Skeletal muscle tissue (tissue), 4 donors: ENCODE data around the gene FRMD4B. TPM values are rescaled to one million over a fixed set of nuclear protein-coding genes. Genes with fewer than 3 reads are reported as not detected.

Experiments used
- H3K27ac ChIP-seq: one replicate; pipeline ENCODE4 v1.7.0; 2013; ENCODE audit warnings: mild to moderate bottlenecking, low read depth, low read length, inconsistent platforms
- H3K27me3 ChIP-seq, 3 donors: one replicate each; pipeline ENCODE4 v1.7.0; 2013; ENCODE audit warnings: low read length in 3 of 3; ENCODE audit not compliant: control insufficient read depth in 3 of 3, insufficient read depth in 3 of 3
- H3K36me3 ChIP-seq, 3 donors: one replicate each; pipeline ENCODE4 v1.7.0; 2013; ENCODE audit warnings: low read length in 3 of 3; ENCODE audit not compliant: control insufficient read depth in 3 of 3, insufficient read depth in 3 of 3
- H3K4me1 ChIP-seq, 3 donors: one replicate each; pipeline ENCODE4 v1.7.0; 2013; ENCODE audit warnings: low read length in 3 of 3, mild to moderate bottlenecking in 3 of 3; ENCODE audit not compliant: control insufficient read depth in 3 of 3, insufficient read depth in 3 of 3
- H3K4me3 ChIP-seq, 3 donors: one replicate each; pipeline ENCODE4 v1.7.0; 2013; ENCODE audit warnings: low read length in 3 of 3
- H3K9ac ChIP-seq, 3 donors: one replicate each; pipeline ENCODE4 v1.7.0; 2013; ENCODE audit warnings: low read length in 3 of 3, mild to moderate bottlenecking in 3 of 3, moderate library complexity in 2 of 3, low read depth in 1 of 3
- H3K9me3 ChIP-seq, 3 donors: one replicate each; pipeline ENCODE4 v1.7.0; 2013; ENCODE audit warnings: low read length in 3 of 3; ENCODE audit not compliant: control insufficient read depth in 3 of 3
- total RNA-seq: library from RNA; depleted of rRNA; stranded (reverse); fragments of >200 nt; gene quantifications from one replicate; pipeline ENCODE4 v1.2.3, GENCODE V29; 2014
- donor health status: Osteomylitis.

Gene FRMD4B
- total RNA-seq, 1 donor from 2014 or later = 21.4 TPM

DNA sequence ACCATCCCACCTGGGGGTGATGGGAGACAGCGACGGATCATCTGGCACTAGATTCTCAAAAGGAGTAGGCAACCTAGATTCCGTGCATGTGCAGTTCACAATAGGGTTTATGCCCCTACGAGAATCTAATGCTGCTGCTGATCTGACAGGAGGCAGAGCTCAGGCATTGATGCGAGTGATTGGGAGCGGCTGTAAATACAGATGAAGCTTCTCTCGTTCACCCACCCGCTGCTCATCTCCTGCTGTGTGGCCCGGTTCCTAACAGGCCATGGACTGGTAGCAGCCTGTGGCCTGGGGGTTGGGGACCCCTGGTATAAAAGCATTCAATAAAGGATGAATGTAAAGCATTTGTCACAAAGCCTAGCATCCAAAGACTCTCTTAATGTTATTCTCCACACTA, 126.8 kb downstream of the FRMD4B start:
- Histone ChIP-seq H3K4me1 (no peaks in the 10 kb centered on the region), H3K27me3 (no peaks in the 10 kb centered on the region), H3K9me3 (no peaks in the 10 kb centered on the region), H3K4me3 (no peak overlapping the region), H3K36me3 (no peaks in the 10 kb centered on the region), H3K9ac (no peak overlapping the region), H3K27ac (no peak overlapping the region)

DNA sequence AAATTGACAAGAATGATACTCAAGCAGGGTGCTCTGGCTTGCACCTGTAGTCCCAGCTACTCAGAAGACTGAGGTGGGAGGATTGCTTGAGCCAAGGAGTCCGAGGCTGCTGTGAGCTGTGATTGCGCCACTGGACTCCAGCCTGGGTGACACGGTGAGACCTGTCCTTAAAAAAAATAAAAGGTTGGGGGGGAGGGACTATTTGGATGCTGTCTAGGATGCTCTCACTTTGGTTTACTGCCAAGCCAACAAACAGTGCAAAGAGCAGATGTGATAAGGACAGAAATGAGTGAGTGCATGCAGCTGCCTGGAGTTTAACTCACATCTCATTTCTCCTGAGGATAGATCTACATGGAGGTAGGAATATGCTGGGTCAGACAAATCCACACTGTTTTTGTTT, 130.0 kb downstream of the FRMD4B start:
- Histone ChIP-seq H3K27me3 (no peaks in the 10 kb centered on the region), H3K4me1 (no peaks in the 10 kb centered on the region), H3K4me3 (no peak overlapping the region), H3K36me3 (no peaks in the 10 kb centered on the region), H3K9ac (no peak overlapping the region), H3K27ac (no peak overlapping the region), H3K9me3 (no peaks in the 10 kb centered on the region)

DNA sequence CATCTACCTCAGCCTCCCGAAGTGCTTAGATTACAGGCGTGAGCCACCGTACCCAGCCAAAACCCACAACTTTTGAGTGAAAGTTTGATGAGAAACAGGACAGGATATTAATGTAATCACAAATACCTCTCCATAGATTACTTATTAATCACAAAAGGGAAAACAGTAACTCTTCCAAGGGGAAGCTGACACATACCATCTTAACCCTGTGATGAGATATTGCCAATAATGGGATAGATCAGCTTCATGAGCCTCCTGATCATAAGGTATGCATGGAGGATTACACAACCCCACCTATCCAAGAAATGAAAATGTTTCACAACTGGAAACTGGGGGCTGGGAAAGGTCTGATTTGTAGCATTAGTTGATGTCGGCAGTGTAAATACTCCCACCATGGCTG, 131.5 kb downstream of the FRMD4B start:
- no peaks in the 10 kb centered on the region for H3K4me1 ChIP-seq
- H3K36me3 ChIP-seq = no peaks in the 10 kb centered on the region
- no peaks in the 10 kb centered on the region for H3K9me3 ChIP-seq
- H3K9ac ChIP-seq = no peak overlapping the region
- no peak overlapping the region for H3K27ac ChIP-seq
- no peaks in the 10 kb centered on the region for H3K27me3 ChIP-seq
- no peak overlapping the region for H3K4me3 ChIP-seq

DNA sequence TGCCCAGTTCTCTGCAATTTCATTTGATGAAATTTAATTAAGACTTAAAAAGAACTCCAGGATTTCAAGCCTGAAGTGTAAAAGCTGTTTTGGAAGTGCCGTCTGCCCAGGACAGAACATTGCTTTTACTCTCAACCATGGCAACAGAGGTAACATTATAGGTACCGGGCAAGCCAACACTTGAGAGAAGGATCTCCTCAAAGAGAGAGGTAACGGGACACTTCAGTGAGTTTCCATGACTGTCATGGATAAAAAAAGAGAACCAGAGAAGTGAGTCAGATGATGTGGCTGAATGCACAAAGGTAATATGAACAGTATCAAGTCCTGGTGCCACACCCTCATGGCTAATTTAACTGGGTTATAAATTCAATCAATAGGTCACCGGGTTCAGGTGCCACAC, 133.3 kb downstream of the FRMD4B start:
- no peaks in the 10 kb centered on the region for H3K36me3 ChIP-seq
- H3K27me3 ChIP-seq = no peaks in the 10 kb centered on the region
- H3K9ac ChIP-seq = no peak overlapping the region
- H3K4me1 ChIP-seq = no peaks in the 10 kb centered on the region
- H3K27ac ChIP-seq = no peak overlapping the region
- H3K4me3 ChIP-seq = no peak overlapping the region
- H3K9me3 ChIP-seq = no peaks in the 10 kb centered on the region

DNA sequence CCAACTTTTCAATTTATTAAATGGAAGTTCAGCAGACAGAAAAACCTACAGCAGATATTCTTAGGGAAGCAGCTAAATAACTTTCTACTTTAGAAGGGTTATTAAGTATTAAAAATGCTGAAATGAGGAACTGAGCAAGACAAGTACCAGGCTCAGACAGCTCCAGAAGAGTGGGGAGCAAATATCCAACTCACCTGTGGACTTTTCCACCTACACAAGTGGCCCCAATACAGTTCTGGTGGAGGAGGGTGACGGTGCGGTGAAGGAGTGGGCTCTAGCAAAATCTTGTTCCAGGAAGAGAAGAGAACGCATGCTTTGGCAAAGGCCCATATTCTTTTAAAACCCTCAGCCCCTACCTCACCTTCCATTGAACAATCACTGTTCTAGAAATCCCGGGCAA, 133.7 kb downstream of the FRMD4B start:
- H3K4me1 ChIP-seq = no peaks in the 10 kb centered on the region
- H3K9ac ChIP-seq = no peak overlapping the region
- no peaks in the 10 kb centered on the region for H3K36me3 ChIP-seq
- H3K9me3 ChIP-seq = no peaks in the 10 kb centered on the region
- no peak overlapping the region for H3K4me3 ChIP-seq
- no peaks in the 10 kb centered on the region for H3K27me3 ChIP-seq
- H3K27ac ChIP-seq = no peak overlapping the region

DNA sequence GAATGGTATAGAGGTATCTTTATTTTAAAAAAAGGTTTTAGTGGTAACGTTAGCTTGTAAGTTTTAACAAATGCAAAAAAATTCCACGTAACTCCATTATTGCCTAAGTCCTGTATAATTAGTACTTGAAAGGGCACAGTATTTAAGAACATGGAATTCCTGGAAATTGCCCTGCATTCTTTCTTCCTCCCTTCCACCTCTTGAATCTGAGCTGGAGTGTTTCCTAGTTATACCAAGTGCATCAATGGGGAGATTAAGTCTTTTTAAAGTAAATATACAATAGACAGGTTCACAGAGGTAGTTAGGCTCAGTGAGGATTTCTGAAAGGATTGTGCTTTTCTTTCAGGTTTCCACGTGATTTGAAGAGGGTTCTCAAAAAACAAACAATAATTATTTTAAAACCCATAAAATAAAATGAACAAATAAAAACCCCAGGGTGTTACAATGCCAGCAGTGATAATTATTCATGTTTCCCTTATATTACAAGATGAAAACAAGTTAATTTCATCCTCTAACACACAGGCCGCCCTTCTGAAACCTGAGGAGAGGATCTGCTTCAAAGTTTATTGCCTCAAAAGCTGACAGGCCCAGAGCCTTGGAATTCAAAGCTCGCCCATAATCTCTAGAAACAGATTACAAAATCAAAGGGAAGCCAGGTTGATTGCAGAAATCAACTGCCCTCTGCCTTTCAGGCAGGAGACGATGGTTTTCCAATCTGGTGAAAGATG, 134.6 kb downstream of the FRMD4B start:
- no peaks in the 10 kb centered on the region for H3K27me3 ChIP-seq
- no peaks in the 10 kb centered on the region for H3K36me3 ChIP-seq
- no peak overlapping the region for H3K4me3 ChIP-seq
- no peaks in the 10 kb centered on the region for H3K4me1 ChIP-seq
- no peaks in the 10 kb centered on the region for H3K9me3 ChIP-seq
- H3K9ac ChIP-seq = no peak overlapping the region
- H3K27ac ChIP-seq = no peak overlapping the region

DNA sequence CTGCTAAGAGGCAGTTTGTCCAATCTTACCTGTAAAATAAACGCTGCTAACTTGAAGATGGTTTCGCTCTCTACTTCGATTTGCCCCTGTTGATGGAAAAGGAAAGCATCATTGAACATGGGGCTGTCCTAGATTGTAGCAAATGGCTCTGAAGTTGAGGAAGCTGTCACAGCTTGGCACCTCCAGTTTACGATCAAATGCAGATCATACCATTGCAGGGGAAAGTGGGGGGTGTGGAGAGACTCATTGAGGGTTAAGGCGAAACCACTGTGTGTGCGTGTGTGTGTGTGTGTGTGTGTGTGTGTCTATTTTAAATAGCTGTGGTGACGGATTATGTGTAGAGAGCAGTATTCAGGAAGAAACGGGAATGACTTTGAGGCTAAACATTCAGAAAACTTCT, 135.9 kb downstream of the FRMD4B start:
- H3K9ac ChIP-seq = peak overlapping the region in 1 of 3 donors; percentile 21

DNA sequence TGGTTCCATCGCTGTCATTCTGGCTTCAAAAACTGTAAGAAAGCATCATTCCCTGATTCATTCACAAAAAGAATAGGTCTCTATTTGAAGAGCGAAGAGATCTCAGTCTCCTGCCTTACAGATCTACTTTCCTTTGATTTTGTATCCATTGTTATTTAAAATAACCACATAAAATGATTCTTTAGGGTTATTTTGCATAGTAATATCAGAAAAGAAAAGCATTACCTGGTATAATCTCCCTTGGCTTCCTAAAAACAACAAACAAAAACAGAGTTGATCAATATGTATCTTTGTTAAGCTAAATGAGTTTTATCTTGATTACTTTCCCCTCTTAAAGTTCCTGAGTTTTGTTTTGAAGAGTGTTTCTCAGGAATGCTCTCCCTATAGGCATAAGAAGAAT, 136.9 kb downstream of the FRMD4B start:
- Histone ChIP-seq H3K4me1 (no peaks in the 10 kb centered on the region), H3K36me3 (no peaks in the 10 kb centered on the region), H3K4me3 (no peak overlapping the region), H3K27me3 (no peaks in the 10 kb centered on the region), H3K9ac (no peak overlapping the region), H3K9me3 (no peaks in the 10 kb centered on the region), H3K27ac (no peak overlapping the region)

More for the DNA sequence above, 135.9 kb downstream of the FRMD4B start:
- no peaks in the 10 kb centered on the region for H3K9me3 ChIP-seq
- no peaks in the 10 kb centered on the region for H3K27me3 ChIP-seq
- no peaks in the 10 kb centered on the region for H3K4me1 ChIP-seq
- H3K36me3 ChIP-seq = no peaks in the 10 kb centered on the region
- no peak overlapping the region for H3K27ac ChIP-seq
- peak overlapping the region; percentile 32 to 67 (median 36) for H3K4me3 ChIP-seq

DNA sequence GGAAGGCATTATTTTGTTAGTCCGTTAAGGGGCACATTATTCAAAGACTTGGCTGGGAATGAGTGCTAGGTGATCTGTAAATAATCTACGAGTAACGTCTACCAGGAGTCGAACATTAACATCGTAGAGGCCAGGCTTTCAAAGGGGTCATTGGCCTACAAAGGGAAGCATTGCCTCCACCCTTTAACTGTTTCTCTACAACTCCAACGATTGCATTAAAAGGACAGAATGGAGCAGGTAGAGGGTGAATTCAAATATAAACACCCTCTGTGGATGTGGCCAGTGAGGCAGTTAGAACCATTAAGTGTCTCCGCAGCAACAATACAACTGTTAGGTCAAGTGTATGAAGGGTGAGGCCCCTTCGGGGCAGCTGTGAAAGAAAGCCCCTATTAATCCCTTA, 137.5 kb downstream of the FRMD4B start:
- no peak overlapping the region for H3K4me3 ChIP-seq
- H3K4me1 ChIP-seq = no peaks in the 10 kb centered on the region
- no peak overlapping the region for H3K27ac ChIP-seq
- no peak overlapping the region for H3K9ac ChIP-seq
- no peaks in the 10 kb centered on the region for H3K36me3 ChIP-seq
- no peaks in the 10 kb centered on the region for H3K9me3 ChIP-seq
- H3K27me3 ChIP-seq = no peaks in the 10 kb centered on the region

DNA sequence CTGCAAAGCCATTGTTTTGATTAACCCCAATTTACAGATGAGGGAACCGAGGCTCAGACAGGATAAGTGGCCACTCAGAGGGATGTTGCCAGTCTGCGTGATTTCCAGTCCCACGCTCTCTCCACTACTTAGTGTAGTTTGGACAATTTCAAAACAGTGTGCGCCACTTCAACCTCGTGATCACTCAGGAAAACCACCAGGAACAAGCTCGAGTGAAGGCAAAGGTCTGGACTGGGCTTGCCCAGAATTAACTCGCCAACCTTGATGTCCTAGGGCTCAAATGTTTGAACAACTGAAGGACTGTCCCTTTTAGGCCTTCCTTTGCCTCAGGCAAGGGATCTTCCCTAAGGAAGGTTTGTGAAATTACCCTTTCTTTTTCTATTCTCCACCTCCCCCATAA, 139.3 kb downstream of the FRMD4B start:
- H3K27me3 ChIP-seq = no peaks in the 10 kb centered on the region
- H3K4me1 ChIP-seq = no peaks in the 10 kb centered on the region
- H3K36me3 ChIP-seq = no peaks in the 10 kb centered on the region
- no peak overlapping the region for H3K27ac ChIP-seq
- no peak overlapping the region for H3K4me3 ChIP-seq
- no peak overlapping the region for H3K9ac ChIP-seq
- no peaks in the 10 kb centered on the region for H3K9me3 ChIP-seq
